ENCODE results near the gene RAP1GDS1.

The RAP1GDS1 gene

GRCh38 chr4:98482503-98482846, 221.3 kb downstream of the RAP1GDS1 start:
- H3K4me3 ChIP-seq (ENCODE audit: low read depth, low read length), result no peak overlapping the region
- TF ChIP-seq, protein P1, sequence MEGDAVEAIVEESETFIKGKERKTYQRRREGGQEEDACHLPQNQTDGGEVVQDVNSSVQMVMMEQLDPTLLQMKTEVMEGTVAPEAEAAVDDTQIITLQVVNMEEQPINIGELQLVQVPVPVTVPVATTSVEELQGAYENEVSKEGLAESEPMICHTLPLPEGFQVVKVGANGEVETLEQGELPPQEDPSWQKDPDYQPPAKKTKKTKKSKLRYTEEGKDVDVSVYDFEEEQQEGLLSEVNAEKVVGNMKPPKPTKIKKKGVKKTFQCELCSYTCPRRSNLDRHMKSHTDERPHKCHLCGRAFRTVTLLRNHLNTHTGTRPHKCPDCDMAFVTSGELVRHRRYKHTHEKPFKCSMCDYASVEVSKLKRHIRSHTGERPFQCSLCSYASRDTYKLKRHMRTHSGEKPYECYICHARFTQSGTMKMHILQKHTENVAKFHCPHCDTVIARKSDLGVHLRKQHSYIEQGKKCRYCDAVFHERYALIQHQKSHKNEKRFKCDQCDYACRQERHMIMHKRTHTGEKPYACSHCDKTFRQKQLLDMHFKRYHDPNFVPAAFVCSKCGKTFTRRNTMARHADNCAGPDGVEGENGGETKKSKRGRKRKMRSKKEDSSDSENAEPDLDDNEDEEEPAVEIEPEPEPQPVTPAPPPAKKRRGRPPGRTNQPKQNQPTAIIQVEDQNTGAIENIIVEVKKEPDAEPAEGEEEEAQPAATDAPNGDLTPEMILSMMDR (IDR thresholded peaks at IDR 0.05; ENCODE audit: low read depth, low read length), result no peak

- TF ChIP-seq, protein P1 (IDR thresholded peaks at IDR 0.05; ENCODE audit: low read depth, low read length), result no peak
- no peak overlapping the region for H3K4me3 ChIP-seq (ENCODE audit: low read depth, low read length)
These were observed 221.9 kb downstream of the RAP1GDS1 start for GRCh38 chr4:98482847-98483806.

DNA sequence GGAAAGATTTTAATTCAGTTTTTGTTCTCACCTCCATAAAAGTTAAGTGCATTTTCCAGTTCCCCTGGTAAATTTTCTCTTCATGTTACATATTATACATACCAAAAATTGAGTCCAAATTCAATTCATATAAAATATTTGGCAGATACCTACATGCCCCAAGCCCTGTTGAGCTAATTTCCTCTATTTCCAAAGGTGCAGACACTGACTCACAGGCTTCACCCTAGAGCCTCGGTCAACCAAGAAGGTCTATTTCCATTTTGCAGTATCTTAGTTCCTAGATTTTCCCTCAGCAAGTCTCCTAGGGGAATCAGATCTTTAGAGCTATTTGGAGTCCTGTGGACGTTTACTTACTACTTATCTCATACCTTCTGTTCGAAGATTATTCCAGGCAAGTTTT, 222.8 kb downstream of the RAP1GDS1 start:
- H3K4me3 ChIP-seq (ENCODE audit: low read depth, low read length), result no peak overlapping the region
- TF ChIP-seq, protein P1 (IDR thresholded peaks at IDR 0.05; ENCODE audit: low read depth, low read length), result no peak

DNA sequence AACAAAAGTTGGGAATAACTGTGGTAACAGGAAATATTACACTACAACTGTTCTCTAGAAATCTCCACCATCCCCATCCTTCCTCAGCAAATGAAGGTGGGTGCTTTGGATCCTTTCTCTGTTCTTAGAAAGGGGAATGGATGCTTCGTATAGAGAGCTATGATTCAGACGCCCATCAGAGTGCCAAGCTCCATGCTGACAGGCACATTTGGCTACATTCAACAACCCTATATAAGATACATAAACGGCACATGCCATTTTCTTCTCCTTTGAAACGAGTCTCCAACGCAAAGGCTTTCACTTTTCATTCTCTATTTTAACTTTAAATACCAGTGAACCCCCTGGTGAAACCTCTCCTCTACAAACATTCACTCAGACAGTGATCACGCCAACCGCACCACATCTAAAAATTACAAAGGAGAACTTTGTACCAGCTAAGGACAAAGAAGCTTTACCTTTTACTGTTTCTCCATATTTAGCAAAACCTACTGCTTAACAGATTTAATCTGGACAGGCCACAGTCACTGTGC, 224.7 kb downstream of the RAP1GDS1 start:
- TF ChIP-seq, protein P1 (IDR thresholded peaks at IDR 0.05; ENCODE audit: low read depth, low read length), result no peak
- H3K4me3 ChIP-seq (ENCODE audit: low read depth, low read length), result no peak overlapping the region

GRCh38 chr4:98490251-98490650, 229.1 kb downstream of the RAP1GDS1 start:
- no peak overlapping the region for H3K4me3 ChIP-seq (ENCODE audit: low read depth, low read length)
- TF ChIP-seq, protein P1 (IDR thresholded peaks at IDR 0.05; ENCODE audit: low read depth, low read length), result no peak

GRCh38 chr4:98491899-98492559, 230.8 kb downstream of the RAP1GDS1 start:
- TF ChIP-seq, protein P1 (IDR thresholded peaks at IDR 0.05; ENCODE audit: low read depth, low read length), result no peak
- no peak overlapping the region for H3K4me3 ChIP-seq (ENCODE audit: low read depth, low read length)

GRCh38 chr4:98493296-98493695, 232.1 kb downstream of the RAP1GDS1 start:
- no peak overlapping the region for H3K4me3 ChIP-seq (ENCODE audit: low read depth, low read length)
- TF ChIP-seq, protein P1 (IDR thresholded peaks at IDR 0.05; ENCODE audit: low read depth, low read length), result no peak

Data from WI38 (cell line).